Dendritic cell treated with granulocyte-macrophage colony-stimulating factor and Interleukin-4, amounts not matched to agents 40 ng/mL and 50 ng/mL, for 4 days (primary cell): Measurements from ENCODE around the gene ATL2.
"Not testable (repeated sequence)": the region's sequence is repeated elsewhere in the genome, so short reads cannot be mapped to it uniquely, and the experiment has no call there.

Experiments
- H3K27ac Mint-ChIP-seq: one replicate; pipeline ENCODE4 v1.8.0; 2022; ENCODE audit warnings: mild to moderate bottlenecking, mixed read lengths
- H3K27me3 Mint-ChIP-seq: one replicate; pipeline ENCODE4 v1.8.0; 2022; ENCODE audit warnings: mild to moderate bottlenecking, mixed read lengths
- H3K36me3 Mint-ChIP-seq: one replicate; pipeline ENCODE4 v1.8.0; 2022; ENCODE audit warnings: low read depth, mixed read lengths
- H3K4me1 Mint-ChIP-seq: one replicate; pipeline ENCODE4 v1.8.0; 2022; ENCODE audit warnings: low read depth, mixed read lengths
- H3K4me3 Mint-ChIP-seq: one replicate; pipeline ENCODE4 v1.8.0; 2022; ENCODE audit warnings: mild to moderate bottlenecking, moderate library complexity, mixed read lengths
- H3K9me3 Mint-ChIP-seq: one replicate; pipeline ENCODE4 v1.8.0; 2022; ENCODE audit warnings: mixed read lengths
- intact Hi-C: fragments of 100-400 bp; cut with micrococcal nuclease; formaldehyde crosslinking; loops from one replicate; pipeline ENCODE4 v1.15.0; 2022

ATL2 gene

GRCh38 chr2:38407111-38407682 lies 30.1 kb upstream of the ATL2 start:
- no peak overlapping the region for H3K4me3 Mint-ChIP-seq
- no peak overlapping the region for H3K27ac Mint-ChIP-seq
- H3K4me1 Mint-ChIP-seq = peaks cover 10% of the 10 kb centered on the region
- H3K9me3 Mint-ChIP-seq = peaks cover 4% of the 10 kb centered on the region
- H3K36me3 Mint-ChIP-seq = no peaks in the 10 kb centered on the region
- intact Hi-C loops = no loop called here
- H3K27me3 Mint-ChIP-seq = peaks cover 3% of the 10 kb centered on the region

- Mint-ChIP-seq H3K27ac (no peak overlapping the region), H3K9me3 (no peaks in the 10 kb centered on the region), H3K27me3 (peaks cover 3% of the 10 kb centered on the region), H3K36me3 (no peaks in the 10 kb centered on the region), H3K4me3 (no peak overlapping the region), H3K4me1 (peaks cover 10% of the 10 kb centered on the region)
- intact Hi-C loops = no loop called here
Observed at GRCh38 chr2:38406597-38407110, 29.6 kb upstream of the ATL2 start.

GRCh38 chr2:38405917-38406596 lies 29.0 kb upstream of the ATL2 start:
- H3K27me3 Mint-ChIP-seq = peaks cover 3% of the 10 kb centered on the region
- no peaks in the 10 kb centered on the region for H3K36me3 Mint-ChIP-seq
- H3K9me3 Mint-ChIP-seq = no peaks in the 10 kb centered on the region
- intact Hi-C loops = no loop called here
- peaks cover 10% of the 10 kb centered on the region for H3K4me1 Mint-ChIP-seq
- no peak overlapping the region for H3K27ac Mint-ChIP-seq
- no peak overlapping the region for H3K4me3 Mint-ChIP-seq

GRCh38 chr2:38400513-38400912 lies 23.4 kb upstream of the ATL2 start:
- H3K27me3 Mint-ChIP-seq = peaks cover 14% of the 10 kb centered on the region
- intact Hi-C loops = no loop called here
- H3K27ac Mint-ChIP-seq = no peak overlapping the region
- H3K4me3 Mint-ChIP-seq = no peak overlapping the region
- no peaks in the 10 kb centered on the region for H3K36me3 Mint-ChIP-seq
- peaks cover 8% of the 10 kb centered on the region for H3K9me3 Mint-ChIP-seq
- H3K4me1 Mint-ChIP-seq = no peaks in the 10 kb centered on the region

- Mint-ChIP-seq H3K4me1 (no peaks in the 10 kb centered on the region), H3K4me3 (no peak overlapping the region), H3K27ac (no peak overlapping the region), H3K36me3 (no peaks in the 10 kb centered on the region), H3K27me3 (peaks cover 27% of the 10 kb centered on the region), H3K9me3 (peaks cover 8% of the 10 kb centered on the region)
- intact Hi-C loops = no loop called here
Observed at GRCh38 chr2:38398739-38399138, 21.7 kb upstream of the ATL2 start.

GRCh38 chr2:38394903-38395341 lies 17.8 kb upstream of the ATL2 start:
- intact Hi-C loops = no loop called here
- H3K4me3 Mint-ChIP-seq = no peak overlapping the region
- peaks cover 8% of the 10 kb centered on the region for H3K9me3 Mint-ChIP-seq
- peaks cover 33% of the 10 kb centered on the region for H3K27me3 Mint-ChIP-seq
- no peaks in the 10 kb centered on the region for H3K4me1 Mint-ChIP-seq
- no peak overlapping the region for H3K27ac Mint-ChIP-seq
- no peaks in the 10 kb centered on the region for H3K36me3 Mint-ChIP-seq

- H3K4me1 Mint-ChIP-seq = peaks cover 2% of the 10 kb centered on the region
- H3K9me3 Mint-ChIP-seq = peaks cover 8% of the 10 kb centered on the region
- no peak overlapping the region for H3K4me3 Mint-ChIP-seq
- H3K27ac Mint-ChIP-seq = no peak overlapping the region
- H3K27me3 Mint-ChIP-seq = peaks cover 33% of the 10 kb centered on the region
- intact Hi-C loops = no loop called here
- H3K36me3 Mint-ChIP-seq = no peaks in the 10 kb centered on the region
Observed at GRCh38 chr2:38394041-38394440, 17.0 kb upstream of the ATL2 start.

GRCh38 chr2:38390947-38391346 lies 13.9 kb upstream of the ATL2 start:
- Mint-ChIP-seq H3K27ac (no peak overlapping the region), H3K9me3 (no peaks in the 10 kb centered on the region), H3K27me3 (peaks cover 26% of the 10 kb centered on the region), H3K4me1 (peaks cover 17% of the 10 kb centered on the region), H3K4me3 (no peak overlapping the region), H3K36me3 (no peaks in the 10 kb centered on the region)
- intact Hi-C loops = no loop called here

GRCh38 chr2:38387887-38388286 lies 10.8 kb upstream of the ATL2 start:
- Mint-ChIP-seq H3K27me3 (peaks cover 9% of the 10 kb centered on the region), H3K36me3 (no peaks in the 10 kb centered on the region), H3K4me3 (no peak overlapping the region), H3K9me3 (no peaks in the 10 kb centered on the region), H3K27ac (peak overlapping the region; percentile 83), H3K4me1 (peaks cover 17% of the 10 kb centered on the region)
- intact Hi-C loops = no loop called here

- no peak overlapping the region for H3K27ac Mint-ChIP-seq
- H3K4me3 Mint-ChIP-seq = no peak overlapping the region
Observed at GRCh38 chr2:38386821-38387220, 9.7 kb upstream of the ATL2 start.

GRCh38 chr2:38386377-38386776 lies 9.3 kb upstream of the ATL2 start:
- intact Hi-C loops = no loop called here
- Mint-ChIP-seq H3K4me1 (peaks cover 17% of the 10 kb centered on the region), H3K36me3 (no peaks in the 10 kb centered on the region), H3K9me3 (no peaks in the 10 kb centered on the region), H3K27ac (peak overlapping the region; percentile 9), H3K27me3 (peaks cover 9% of the 10 kb centered on the region), H3K4me3 (no peak overlapping the region)

More at GRCh38 chr2:38386821-38387220, 9.7 kb upstream of the ATL2 start:
- Mint-ChIP-seq H3K27me3 (peaks cover 9% of the 10 kb centered on the region), H3K4me1 (peaks cover 17% of the 10 kb centered on the region), H3K9me3 (no peaks in the 10 kb centered on the region), H3K36me3 (no peaks in the 10 kb centered on the region)
- intact Hi-C loops = no loop called here

- Mint-ChIP-seq H3K27ac (no peak overlapping the region), H3K4me1 (peaks cover 29% of the 10 kb centered on the region), H3K9me3 (no peaks in the 10 kb centered on the region), H3K4me3 (no peak overlapping the region), H3K36me3 (no peaks in the 10 kb centered on the region), H3K27me3 (no peaks in the 10 kb centered on the region)
- intact Hi-C loops = no loop called here
Observed at GRCh38 chr2:38384338-38384737, 7.3 kb upstream of the ATL2 start.

GRCh38 chr2:38383741-38384140 lies 6.7 kb upstream of the ATL2 start:
- intact Hi-C loops, H3K9me3 Mint-ChIP-seq, H3K27me3 Mint-ChIP-seq, H3K4me3 Mint-ChIP-seq, H3K27ac Mint-ChIP-seq, H3K36me3 Mint-ChIP-seq: not testable (repeated sequence)
- peaks cover 29% of the 10 kb centered on the region for H3K4me1 Mint-ChIP-seq

GRCh38 chr2:38381381-38382143 lies 4.5 kb upstream of the ATL2 start:
- Mint-ChIP-seq H3K4me1 (peaks cover 34% of the 10 kb centered on the region), H3K9me3 (no peaks in the 10 kb centered on the region), H3K36me3 (peaks cover 11% of the 10 kb centered on the region), H3K27me3 (no peaks in the 10 kb centered on the region), H3K4me3 (no peak overlapping the region), H3K27ac (no peak overlapping the region)
- intact Hi-C loops = no loop called here
